Smooth muscle cell (in vitro differentiated cells): ENCODE results near the gene POLR1H. TPM values are rescaled to one million over a fixed set of nuclear protein-coding genes. Genes with fewer than 3 reads are reported as not detected.

Experiments
- DNase-seq: peaks from one replicate; lab custom pipeline; 2025; ENCODE audit not compliant: unreplicated experiment; lab: John Stamatoyannopoulos, UW
- H2AFZ ChIP-seq: fragments of 200-600 bp; sonication (generic); 2 replicates; pipeline ENCODE4 v1.6.0; 2016; ENCODE audit warnings: antibody characterized with exemption, low read depth, mild to moderate bottlenecking
- H3F3A ChIP-seq: fragments of 200-600 bp; sonication (generic); 2 replicates; pipeline ENCODE4 v1.6.0; 2017; ENCODE audit warnings: antibody characterized with exemption, low read depth
- H3K27ac ChIP-seq: fragments of 200-600 bp; sonication (generic); 2 replicates; pipeline ENCODE4 v1.5.1; 2016; ENCODE audit warnings: low read depth, mild to moderate bottlenecking
- H3K27me3 ChIP-seq: fragments of 200-600 bp; sonication (generic); 2 replicates; pipeline ENCODE4 v1.6.1; 2016; ENCODE audit warnings: low read depth, mild to moderate bottlenecking
- H3K36me3 ChIP-seq: fragments of 200-600 bp; sonication (generic); 2 replicates; pipeline ENCODE4 v1.5.1; 2016; ENCODE audit warnings: low read depth
- H3K4me1 ChIP-seq: fragments of 200-600 bp; sonication (generic); 2 replicates; pipeline ENCODE4 v1.5.1; 2016; ENCODE audit warnings: low read depth
- H3K4me2 ChIP-seq: fragments of 200-600 bp; sonication (generic); 2 replicates; pipeline ENCODE4 v1.6.0; 2016; ENCODE audit warnings: mild to moderate bottlenecking
- H3K4me3 ChIP-seq: fragments of 200-600 bp; sonication (generic); 2 replicates; pipeline ENCODE4 v1.5.1; 2016; ENCODE audit warnings: mild to moderate bottlenecking
- H3K79me2 ChIP-seq: fragments of 200-600 bp; sonication (generic); 2 replicates; pipeline ENCODE4 v1.6.0; 2016; ENCODE audit warnings: low read depth, mild to moderate bottlenecking
- H3K9ac ChIP-seq: fragments of 200-600 bp; sonication (generic); 2 replicates; pipeline ENCODE4 v1.6.0; 2016; ENCODE audit warnings: low read depth
- H3K9me3 ChIP-seq: fragments of 200-600 bp; sonication (generic); replicated peaks from 2 replicates; pipeline ENCODE4 v1.5.1; 2016; ENCODE audit warnings: low read depth
- H4K20me1 ChIP-seq: fragments of 200-600 bp; sonication (generic); 2 replicates; pipeline ENCODE4 v1.6.0; 2016; ENCODE audit warnings: low read depth
- WGBS: methylation state at CpG from one replicate; pipeline ENCODE4 v1.1.7; 2016; ENCODE audit warnings: low lambda C conversion rate; 5-methylcytosine and 5-hydroxymethylcytosine counted together
- polyA plus RNA-seq: library from polyadenylated mRNA; unstranded; fragments of >200 nt; fragmentation: Nextera tagmentation; extraction: Ambion mirVana; gene quantifications from 2 replicates; pipeline ENCODE4 v1.2.1, GENCODE V29; 2016
- small RNA-seq: library from RNA; depleted of rRNA; stranded (forward); fragments of <200 nt; gene quantifications from one replicate; pipeline ENCODE3, GENCODE V24; 2014
- total RNA-seq: library from RNA; depleted of rRNA; stranded (reverse); fragments of >200 nt; gene quantifications from 2 replicates; pipeline ENCODE4 v1.2.3, GENCODE V29; 2014
- TF ChIP-seq, protein P1 (sequence below): fragments of 200-600 bp; sonication (generic); IDR thresholded peaks from 2 replicates; pipeline ENCODE4 v1.5.1; 2017; ENCODE audit warnings: borderline replicate concordance, mild to moderate bottlenecking, antibody characterized with exemption; ENCODE audit not compliant: insufficient read depth, poor library complexity, severe bottlenecking

Gene POLR1H
- total and polyA plus RNA-seq, 2 experiments from 2014 or later, result 21.0 to 35.1 TPM

DNA sequence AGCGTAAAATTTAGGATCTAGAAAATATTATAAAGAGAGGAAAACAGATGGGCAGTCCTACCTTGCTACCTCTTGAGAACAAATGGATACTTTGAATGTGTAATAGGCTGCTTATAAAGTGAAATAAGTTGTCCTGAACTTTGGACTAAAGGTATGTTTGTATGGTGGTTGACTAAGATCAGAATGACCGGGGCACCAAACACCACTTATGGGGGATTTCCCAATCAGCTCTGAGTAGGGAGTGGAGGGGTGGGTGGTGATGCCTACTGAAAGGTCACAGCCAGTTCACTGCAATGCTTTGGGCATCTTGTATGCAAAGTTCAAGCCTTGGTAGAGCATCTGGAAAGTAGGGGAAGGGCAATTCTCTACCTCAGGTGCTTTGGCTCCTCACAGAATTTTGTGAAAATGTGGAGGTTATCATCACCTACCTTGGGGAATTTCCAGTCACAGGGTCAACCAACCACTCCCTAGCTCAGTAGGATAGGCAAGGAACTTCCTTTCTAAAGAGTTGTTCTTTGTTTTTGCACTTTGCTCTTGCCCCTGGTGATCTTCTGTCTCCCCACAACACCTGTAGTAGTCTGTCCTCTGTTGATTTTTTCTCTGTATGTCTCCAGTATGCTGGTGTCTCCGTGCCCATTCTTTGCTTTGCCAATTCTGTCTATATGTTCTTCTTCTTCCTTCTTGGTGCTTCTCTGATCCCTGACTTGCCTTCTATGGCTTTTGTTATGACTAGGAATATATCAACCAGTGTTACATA, 52.1 kb downstream of the POLR1H start, which contains the start of gene TRIM31:
TSS of gene TRIM31 (minus strand) at position 88 of the 757 bp plus-strand sequence. CDS start 285 bp downstream, outside the sequence.
- 74% methylated on average over 3 of the region's 3 CpGs for WGBS
- TF ChIP-seq, protein P1, sequence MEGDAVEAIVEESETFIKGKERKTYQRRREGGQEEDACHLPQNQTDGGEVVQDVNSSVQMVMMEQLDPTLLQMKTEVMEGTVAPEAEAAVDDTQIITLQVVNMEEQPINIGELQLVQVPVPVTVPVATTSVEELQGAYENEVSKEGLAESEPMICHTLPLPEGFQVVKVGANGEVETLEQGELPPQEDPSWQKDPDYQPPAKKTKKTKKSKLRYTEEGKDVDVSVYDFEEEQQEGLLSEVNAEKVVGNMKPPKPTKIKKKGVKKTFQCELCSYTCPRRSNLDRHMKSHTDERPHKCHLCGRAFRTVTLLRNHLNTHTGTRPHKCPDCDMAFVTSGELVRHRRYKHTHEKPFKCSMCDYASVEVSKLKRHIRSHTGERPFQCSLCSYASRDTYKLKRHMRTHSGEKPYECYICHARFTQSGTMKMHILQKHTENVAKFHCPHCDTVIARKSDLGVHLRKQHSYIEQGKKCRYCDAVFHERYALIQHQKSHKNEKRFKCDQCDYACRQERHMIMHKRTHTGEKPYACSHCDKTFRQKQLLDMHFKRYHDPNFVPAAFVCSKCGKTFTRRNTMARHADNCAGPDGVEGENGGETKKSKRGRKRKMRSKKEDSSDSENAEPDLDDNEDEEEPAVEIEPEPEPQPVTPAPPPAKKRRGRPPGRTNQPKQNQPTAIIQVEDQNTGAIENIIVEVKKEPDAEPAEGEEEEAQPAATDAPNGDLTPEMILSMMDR, result no peak
- no peak within 1 kb of the TSS for H3K9ac ChIP-seq
- DNase-seq, result no peak
- H3K4me1 ChIP-seq, result no peaks in the 10 kb centered on the region
- no peaks in the 10 kb centered on the region for H3K9me3 ChIP-seq
- no peaks in the 10 kb centered on the region for H3F3A ChIP-seq
- no peaks in the 10 kb centered on the region for H3K79me2 ChIP-seq
- no peak within 1 kb of the TSS for H3K4me2 ChIP-seq
- H4K20me1 ChIP-seq, result no peaks in the 10 kb centered on the region
- H3K36me3 ChIP-seq, result no peaks in the 10 kb centered on the region
- H2AFZ ChIP-seq, result no peak within 1 kb of the TSS
- H3K27ac ChIP-seq, result no peak within 1 kb of the TSS
- no peak within 1 kb of the TSS for H3K4me3 ChIP-seq
- peaks cover 76% of the 10 kb centered on the region for H3K27me3 ChIP-seq

- Histone ChIP-seq H3K79me2 (no peaks in the 10 kb centered on the region), H3K9ac (no peak overlapping the region), H3K27me3 (peaks cover 74% of the 10 kb centered on the region), H2AFZ (no peak overlapping the region), H4K20me1 (no peaks in the 10 kb centered on the region), H3F3A (no peaks in the 10 kb centered on the region), H3K4me3 (no peak overlapping the region), H3K27ac (no peak overlapping the region), H3K36me3 (no peaks in the 10 kb centered on the region), H3K4me2 (no peak overlapping the region), H3K4me1 (no peaks in the 10 kb centered on the region), H3K9me3 (no peaks in the 10 kb centered on the region)
- WGBS, result 90% methylated on average over 1 of the region's 1 CpG
- TF ChIP-seq, protein P1, result no peak
- DNase-seq, result no peak
These were observed 52.8 kb downstream of the POLR1H start for GRCh38 chr6:30113841-30114240.

Small RNA genes lying within 50 kb of the gene (small RNA-seq; reads per million reads assigned to genes)
- gene RF02218 (not detected), gene RF02219 (not detected), gene RF02220 (not detected)

Other genes starting within 250 kb of the POLR1H start
- 0.22 and 0.36 TPM in 2 replicates for gene HLA-G, start 233.4 kb upstream of the POLR1H start, total RNA-seq
- 1.7 and 3.5 TPM in 2 replicates for gene HLA-G, start 233.4 kb upstream of the POLR1H start, polyA plus RNA-seq
- 287 and 310 TPM in 2 replicates for gene HLA-A, start 118.7 kb upstream of the POLR1H start, total RNA-seq
- 489 and 558 TPM in 2 replicates for gene HLA-A, start 118.7 kb upstream of the POLR1H start, polyA plus RNA-seq
- 48.8 and 63.4 TPM in 2 replicates for gene PPP1R11, start 5.9 kb downstream of the POLR1H start, total RNA-seq
- gene PPP1R11, start 5.9 kb downstream of the POLR1H start, polyA plus RNA-seq, result 76.8 and 80.2 TPM in 2 replicates
- gene RNF39, start 14.5 kb downstream of the POLR1H start, total RNA-seq, result 0.18 and 0.90 TPM in 2 replicates
- gene RNF39, start 14.5 kb downstream of the POLR1H start, polyA plus RNA-seq, result 0.70 and 0.74 TPM in 2 replicates
- 0.18 TPM in 1 of 2 replicates, not detected in the other for gene TRIM31, start 51.8 kb downstream of the POLR1H start, total RNA-seq
- gene TRIM31, start 51.8 kb downstream of the POLR1H start, polyA plus RNA-seq, result not detected in 2 replicates
- not detected in 2 replicates for gene TRIM40, start 74.9 kb downstream of the POLR1H start, total RNA-seq
- gene TRIM40, start 74.9 kb downstream of the POLR1H start, polyA plus RNA-seq, result not detected in 2 replicates
- not detected in 2 replicates for gene TRIM10, start 99.9 kb downstream of the POLR1H start, total RNA-seq
- not detected in 2 replicates for gene TRIM10, start 99.9 kb downstream of the POLR1H start, polyA plus RNA-seq
- not detected in 2 replicates for gene TRIM15, start 102.3 kb downstream of the POLR1H start, total RNA-seq
- not detected in 2 replicates for gene TRIM15, start 102.3 kb downstream of the POLR1H start, polyA plus RNA-seq
- 17.1 and 20.4 TPM in 2 replicates for gene TRIM26, start 152.1 kb downstream of the POLR1H start, total RNA-seq
- gene TRIM26, start 152.1 kb downstream of the POLR1H start, polyA plus RNA-seq, result 21.3 and 25.5 TPM in 2 replicates